Vagina (tissue), 2 donors: ENCODE results near the gene COX8A. TPM values are rescaled to one million over a fixed set of nuclear protein-coding genes. Genes with fewer than 3 reads are reported as not detected.
A peak's percentile ranks its signal among the peaks of the same experiment; 100 is the strongest.

Experiments
- DNase-seq, 2 donors: peaks; one replicate each; pipeline ENCODE4 v3.0.0-alpha.2; 2017; ENCODE audit errors: extremely low spot score in 2 of 2
- H3K27ac ChIP-seq: fragments of 200-600 bp; sonication (generic); one replicate; pipeline ENCODE4 v1.5.1; 2019
- H3K27me3 ChIP-seq: fragments of 200-600 bp; sonication (generic); one replicate; pipeline ENCODE4 v1.5.1; 2019
- H3K36me3 ChIP-seq, 2 donors: fragments of 200-600 bp; sonication (generic); one replicate each; pipeline ENCODE4 v1.5.1; 2017 to 2019
- H3K4me1 ChIP-seq: fragments of 200-600 bp; sonication (generic); one replicate; pipeline ENCODE4 v1.5.1; 2019
- H3K4me3 ChIP-seq, 2 donors: fragments of 200-600 bp; sonication (generic); 1 replicate in 1 of 2; 2 replicates in 1 of 2; pipeline ENCODE4 v1.5.1; 2016 to 2019
- H3K9me3 ChIP-seq: fragments of 200-600 bp; sonication (generic); one replicate; pipeline ENCODE4 v1.5.1; 2019
- POLR2A ChIP-seq, 2 donors: fragments of 450-650 bp; IDR thresholded peaks; one replicate each; pipeline ENCODE4 v1.6.1; 2017; ENCODE audit warnings: antibody characterized with exemption in 2 of 2, mild to moderate bottlenecking in 2 of 2, moderate library complexity in 2 of 2
- POLR2AphosphoS5 ChIP-seq, 2 donors: sonication (generic); formaldehyde crosslinking; IDR thresholded peaks; one replicate each; pipeline ENCODE4 v1.9.0; 2017; ENCODE audit warnings: antibody characterized with exemption in 2 of 2, mild to moderate bottlenecking in 2 of 2, low read depth in 1 of 2; ENCODE audit not compliant: insufficient read depth in 1 of 2
- intact Hi-C: fragments of 100-400 bp; cut with DNase I; formaldehyde crosslinking; loops from one replicate; pipeline ENCODE4 v1.15.1; 2023
- total RNA-seq: library from RNA; depleted of rRNA; stranded (reverse); fragments of >200 nt; gene quantifications from one replicate; pipeline ENCODE4 v1.2.3, GENCODE V29; 2016
- TF ChIP-seq, protein P1 (sequence below), 3 experiments: fragments of 450-650 bp in 2 of 3; fragments of 200-600 bp in 1 of 3; sonication (generic) in 1 of 3; IDR thresholded peaks; one replicate each; pipeline ENCODE4 v1.5.1; 2017 to 2019; ENCODE audit warnings: antibody characterized with exemption in 3 of 3, mild to moderate bottlenecking in 2 of 3, moderate library complexity in 2 of 3

COX8A gene
- total RNA-seq, 1 donor from 2014 or later = 383 TPM

- TF ChIP-seq POLR2AphosphoS5 (IDR thresholded peaks at IDR 0.05; ENCODE audit: insufficient read depth in 1 of 2, low read depth in 1 of 2) (no peak), POLR2A (IDR thresholded peaks at IDR 0.05) (no peak)
- TF ChIP-seq, protein P1, sequence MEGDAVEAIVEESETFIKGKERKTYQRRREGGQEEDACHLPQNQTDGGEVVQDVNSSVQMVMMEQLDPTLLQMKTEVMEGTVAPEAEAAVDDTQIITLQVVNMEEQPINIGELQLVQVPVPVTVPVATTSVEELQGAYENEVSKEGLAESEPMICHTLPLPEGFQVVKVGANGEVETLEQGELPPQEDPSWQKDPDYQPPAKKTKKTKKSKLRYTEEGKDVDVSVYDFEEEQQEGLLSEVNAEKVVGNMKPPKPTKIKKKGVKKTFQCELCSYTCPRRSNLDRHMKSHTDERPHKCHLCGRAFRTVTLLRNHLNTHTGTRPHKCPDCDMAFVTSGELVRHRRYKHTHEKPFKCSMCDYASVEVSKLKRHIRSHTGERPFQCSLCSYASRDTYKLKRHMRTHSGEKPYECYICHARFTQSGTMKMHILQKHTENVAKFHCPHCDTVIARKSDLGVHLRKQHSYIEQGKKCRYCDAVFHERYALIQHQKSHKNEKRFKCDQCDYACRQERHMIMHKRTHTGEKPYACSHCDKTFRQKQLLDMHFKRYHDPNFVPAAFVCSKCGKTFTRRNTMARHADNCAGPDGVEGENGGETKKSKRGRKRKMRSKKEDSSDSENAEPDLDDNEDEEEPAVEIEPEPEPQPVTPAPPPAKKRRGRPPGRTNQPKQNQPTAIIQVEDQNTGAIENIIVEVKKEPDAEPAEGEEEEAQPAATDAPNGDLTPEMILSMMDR (IDR thresholded peaks at IDR 0.05) = no peak
- no peaks in the 10 kb centered on the region for H3K9me3 ChIP-seq
- H3K4me3 ChIP-seq = peak overlapping the region; percentile 17 to 41
- H3K27ac ChIP-seq = no peak overlapping the region
- intact Hi-C loops = no loop called here
- DNase-seq = no peak
- H3K36me3 ChIP-seq = peaks cover 0 to 33% of the 10 kb centered on the region in 2 donors
- H3K27me3 ChIP-seq = no peaks in the 10 kb centered on the region
- peaks cover 44% of the 10 kb centered on the region for H3K4me1 ChIP-seq
Observed at GRCh38 chr11:63998558-63999348, 24.3 kb downstream of the COX8A start.

DNA sequence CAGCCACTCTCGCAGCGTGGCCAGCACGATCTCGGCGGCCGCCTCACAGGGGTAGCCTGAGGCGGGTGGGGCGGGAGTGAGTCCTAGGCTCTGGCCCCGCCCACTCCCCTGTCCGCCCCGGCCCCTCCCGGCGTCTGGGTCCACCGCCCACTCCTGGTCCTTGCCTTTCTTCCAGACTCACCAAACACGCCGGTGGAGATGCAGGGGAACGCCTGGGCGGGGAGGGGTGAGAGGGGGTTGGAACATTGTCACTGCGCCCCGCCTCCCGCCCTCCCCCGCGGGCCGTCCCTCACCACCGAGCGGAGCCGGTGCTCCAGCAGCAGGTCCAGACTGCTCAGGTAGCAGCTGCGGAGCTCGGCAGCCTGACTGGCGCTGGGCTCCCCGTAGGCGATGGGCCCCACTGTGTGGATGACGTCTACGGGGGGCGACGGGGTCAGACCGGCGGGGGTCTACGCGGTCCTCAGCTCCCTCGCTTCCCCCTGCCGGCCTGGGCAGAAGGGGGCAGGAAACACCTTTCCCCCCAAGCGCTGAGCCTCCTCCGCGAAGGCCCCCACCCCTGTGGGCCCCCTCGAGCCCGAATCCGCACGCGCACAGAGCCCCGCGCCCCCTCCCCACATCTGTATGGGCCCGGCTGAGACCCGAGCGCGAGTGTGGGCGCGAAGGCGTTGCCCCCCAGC is 25.1 kb downstream of the COX8A start:
- intact Hi-C loops = loop anchor here (1.0 kb wide), 1 partner anchor 149 kb away; no protein-coding TSS in a partner anchor
- no peaks in the 10 kb centered on the region for H3K9me3 ChIP-seq
- H3K4me3 ChIP-seq = peak overlapping the region; percentile 17 to 41
- H3K36me3 ChIP-seq = peaks cover 0 to 33% of the 10 kb centered on the region in 2 donors
- no peak for DNase-seq
- no peaks in the 10 kb centered on the region for H3K27me3 ChIP-seq
- peaks cover 44% of the 10 kb centered on the region for H3K4me1 ChIP-seq
- peak overlapping the region; percentile 54 for H3K27ac ChIP-seq
- TF ChIP-seq POLR2A (IDR thresholded peaks at IDR 0.05) (no peak), POLR2AphosphoS5 (IDR thresholded peaks at IDR 0.05; ENCODE audit: insufficient read depth in 1 of 2, low read depth in 1 of 2) (peak; percentile 38 to 45)

GRCh38 chr11:64000026-64000739 is 25.8 kb downstream of the COX8A start:
- TF ChIP-seq POLR2A (IDR thresholded peaks at IDR 0.05) = no peak
- TF ChIP-seq, protein P1 (IDR thresholded peaks at IDR 0.05) = peak; percentile 76 to 86 (median 85)
- no peak for TF ChIP-seq POLR2AphosphoS5 (IDR thresholded peaks at IDR 0.05; ENCODE audit: insufficient read depth in 1 of 2, low read depth in 1 of 2)
- Histone ChIP-seq H3K27ac (peak overlapping the region; percentile 54), H3K27me3 (no peaks in the 10 kb centered on the region), H3K9me3 (no peaks in the 10 kb centered on the region), H3K4me3 (peak overlapping the region; percentile 17 to 41), H3K36me3 (peaks cover 0 to 31% of the 10 kb centered on the region in 2 donors), H3K4me1 (peaks cover 44% of the 10 kb centered on the region)
- intact Hi-C loops = loop anchor here (1.0 kb wide), 1 partner anchor 148 kb away; no protein-coding TSS in a partner anchor
- no peak for DNase-seq

GRCh38 chr11:64000740-64001483 is 26.5 kb downstream of the COX8A start:
- DNase-seq = no peak
- H3K4me3 ChIP-seq = peak overlapping the region; percentile 17 to 41
- H3K4me1 ChIP-seq = peaks cover 44% of the 10 kb centered on the region
- H3K9me3 ChIP-seq = no peaks in the 10 kb centered on the region
- no peak overlapping the region for H3K27ac ChIP-seq
- intact Hi-C loops = loop anchor here (1.0 kb wide), 1 partner anchor 147 kb away; no protein-coding TSS in a partner anchor
- TF ChIP-seq, protein P1 (IDR thresholded peaks at IDR 0.05) = peak in 1 of 3 experiments; percentile 12
- TF ChIP-seq POLR2AphosphoS5 (IDR thresholded peaks at IDR 0.05; ENCODE audit: insufficient read depth in 1 of 2, low read depth in 1 of 2) (no peak), POLR2A (IDR thresholded peaks at IDR 0.05) (no peak)
- peaks cover 0 to 24% of the 10 kb centered on the region in 2 donors for H3K36me3 ChIP-seq
- H3K27me3 ChIP-seq = no peaks in the 10 kb centered on the region
